ENCODE data around the gene TTC39C. TPM values are rescaled to one million over a fixed set of nuclear protein-coding genes. Genes with fewer than 3 reads are reported as not detected.

Gene TTC39C
- total and polyA plus RNA-seq, 2 experiments from 2014 or later = 69.4 to 136 TPM

- Histone ChIP-seq H3K4me1 (ENCODE audit: insufficient read depth) (peaks cover 3% of the 10 kb centered on the region; the same call in 1 of the 2 replicates), H3K9me2 (ENCODE audit: insufficient read depth) (no peaks in the 10 kb centered on the region), H3K4me3 (no peak overlapping the region), H3K27me3 (ENCODE audit: insufficient read depth) (no peaks in the 10 kb centered on the region), H2AFZ (no peak overlapping the region), H3K27ac (ENCODE audit: low read depth) (no peak overlapping the region), H4K20me1 (replicated peaks; ENCODE audit: insufficient read depth) (no peaks in the 10 kb centered on the region), H3F3A (replicated peaks; ENCODE audit: low read depth) (no peaks in the 10 kb centered on the region), H3K79me2 (replicated peaks; ENCODE audit: insufficient read depth) (no peaks in the 10 kb centered on the region), H3K4me2 (no peak overlapping the region), H3K36me3 (ENCODE audit: insufficient read depth) (no peaks in the 10 kb centered on the region; the same call in 1 of the 2 replicates)
- H3K36me3 Mint-ChIP-seq (ENCODE audit: low read depth) = peaks cover 15% of the 10 kb centered on the region; the same call in 2 of the 3 replicates
- DNase-seq (ENCODE audit: low spot score) = no peak
- no peaks in the 10 kb centered on the region for H3K27me3 Mint-ChIP-seq (ENCODE audit: insufficient read depth, low read depth, poor library complexity)
- H3K4me3 Mint-ChIP-seq = no peak overlapping the region
- no peak for TF ChIP-seq JUNB (IDR thresholded peaks at IDR 0.05; ENCODE audit: unreplicated experiment)
- TF ChIP-seq STAT1 (IDR thresholded peaks at IDR 0.05; ENCODE audit: unreplicated experiment) = no peak
- TF ChIP-seq EZH2phosphoT487 (IDR thresholded peaks at IDR 0.05; ENCODE audit: unreplicated experiment) = no peak
- TF ChIP-seq EZH2 (IDR thresholded peaks at IDR 0.05; ENCODE audit: low read depth, unreplicated experiment) = no peak
- no peak for TF ChIP-seq ETS1 (IDR thresholded peaks at IDR 0.05)
- TF ChIP-seq POLR2AphosphoS5 (IDR thresholded peaks at IDR 0.05; ENCODE audit: low read depth) = no peak
- no peak for TF ChIP-seq ZNF114 (CRISPR knock-in tag; IDR thresholded peaks at IDR 0.05)
- TF ChIP-seq, protein P1, sequence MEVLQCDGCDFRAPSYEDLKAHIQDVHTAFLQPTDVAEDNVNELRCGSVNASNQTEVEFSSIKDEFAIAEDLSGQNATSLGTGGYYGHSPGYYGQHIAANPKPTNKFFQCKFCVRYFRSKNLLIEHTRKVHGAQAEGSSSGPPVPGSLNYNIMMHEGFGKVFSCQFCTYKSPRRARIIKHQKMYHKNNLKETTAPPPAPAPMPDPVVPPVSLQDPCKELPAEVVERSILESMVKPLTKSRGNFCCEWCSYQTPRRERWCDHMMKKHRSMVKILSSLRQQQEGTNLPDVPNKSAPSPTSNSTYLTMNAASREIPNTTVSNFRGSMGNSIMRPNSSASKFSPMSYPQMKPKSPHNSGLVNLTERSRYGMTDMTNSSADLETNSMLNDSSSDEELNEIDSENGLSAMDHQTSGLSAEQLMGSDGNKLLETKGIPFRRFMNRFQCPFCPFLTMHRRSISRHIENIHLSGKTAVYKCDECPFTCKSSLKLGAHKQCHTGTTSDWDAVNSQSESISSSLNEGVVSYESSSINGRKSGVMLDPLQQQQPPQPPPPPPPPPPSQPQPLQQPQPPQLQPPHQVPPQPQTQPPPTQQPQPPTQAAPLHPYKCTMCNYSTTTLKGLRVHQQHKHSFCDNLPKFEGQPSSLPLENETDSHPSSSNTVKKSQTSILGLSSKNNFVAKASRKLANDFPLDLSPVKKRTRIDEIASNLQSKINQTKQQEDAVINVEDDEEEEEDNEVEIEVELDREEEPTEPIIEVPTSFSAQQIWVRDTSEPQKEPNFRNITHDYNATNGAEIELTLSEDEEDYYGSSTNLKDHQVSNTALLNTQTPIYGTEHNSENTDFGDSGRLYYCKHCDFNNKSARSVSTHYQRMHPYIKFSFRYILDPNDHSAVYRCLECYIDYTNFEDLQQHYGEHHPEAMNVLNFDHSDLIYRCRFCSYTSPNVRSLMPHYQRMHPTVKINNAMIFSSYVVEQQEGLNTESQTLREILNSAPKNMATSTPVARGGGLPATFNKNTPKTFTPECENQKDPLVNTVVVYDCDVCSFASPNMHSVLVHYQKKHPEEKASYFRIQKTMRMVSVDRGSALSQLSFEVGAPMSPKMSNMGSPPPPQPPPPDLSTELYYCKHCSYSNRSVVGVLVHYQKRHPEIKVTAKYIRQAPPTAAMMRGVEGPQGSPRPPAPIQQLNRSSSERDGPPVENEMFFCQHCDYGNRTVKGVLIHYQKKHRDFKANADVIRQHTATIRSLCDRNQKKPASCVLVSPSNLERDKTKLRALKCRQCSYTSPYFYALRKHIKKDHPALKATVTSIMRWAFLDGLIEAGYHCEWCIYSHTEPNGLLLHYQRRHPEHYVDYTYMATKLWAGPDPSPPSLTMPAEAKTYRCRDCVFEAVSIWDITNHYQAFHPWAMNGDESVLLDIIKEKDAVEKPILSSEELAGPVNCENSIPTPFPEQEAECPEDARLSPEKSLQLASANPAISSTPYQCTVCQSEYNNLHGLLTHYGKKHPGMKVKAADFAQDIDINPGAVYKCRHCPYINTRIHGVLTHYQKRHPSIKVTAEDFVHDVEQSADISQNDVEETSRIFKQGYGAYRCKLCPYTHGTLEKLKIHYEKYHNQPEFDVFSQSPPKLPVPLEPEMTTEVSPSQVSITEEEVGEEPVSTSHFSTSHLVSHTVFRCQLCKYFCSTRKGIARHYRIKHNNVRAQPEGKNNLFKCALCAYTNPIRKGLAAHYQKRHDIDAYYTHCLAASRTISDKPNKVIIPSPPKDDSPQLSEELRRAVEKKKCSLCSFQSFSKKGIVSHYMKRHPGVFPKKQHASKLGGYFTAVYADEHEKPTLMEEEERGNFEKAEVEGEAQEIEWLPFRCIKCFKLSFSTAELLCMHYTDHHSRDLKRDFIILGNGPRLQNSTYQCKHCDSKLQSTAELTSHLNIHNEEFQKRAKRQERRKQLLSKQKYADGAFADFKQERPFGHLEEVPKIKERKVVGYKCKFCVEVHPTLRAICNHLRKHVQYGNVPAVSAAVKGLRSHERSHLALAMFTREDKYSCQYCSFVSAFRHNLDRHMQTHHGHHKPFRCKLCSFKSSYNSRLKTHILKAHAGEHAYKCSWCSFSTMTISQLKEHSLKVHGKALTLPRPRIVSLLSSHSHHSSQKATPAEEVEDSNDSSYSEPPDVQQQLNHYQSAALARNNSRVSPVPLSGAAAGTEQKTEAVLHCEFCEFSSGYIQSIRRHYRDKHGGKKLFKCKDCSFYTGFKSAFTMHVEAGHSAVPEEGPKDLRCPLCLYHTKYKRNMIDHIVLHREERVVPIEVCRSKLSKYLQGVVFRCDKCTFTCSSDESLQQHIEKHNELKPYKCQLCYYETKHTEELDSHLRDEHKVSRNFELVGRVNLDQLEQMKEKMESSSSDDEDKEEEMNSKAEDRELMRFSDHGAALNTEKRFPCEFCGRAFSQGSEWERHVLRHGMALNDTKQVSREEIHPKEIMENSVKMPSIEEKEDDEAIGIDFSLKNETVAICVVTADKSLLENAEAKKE (CRISPR knock-in tag; IDR thresholded peaks at IDR 0.05) = no peak
- TF ChIP-seq ZNF331 (CRISPR knock-in tag; IDR thresholded peaks at IDR 0.05; ENCODE audit: low read depth) = no peak
- no peak for TF ChIP-seq CREB1 (CRISPR knock-in tag; IDR thresholded peaks at IDR 0.05; ENCODE audit: low read depth)
- TF ChIP-seq, protein P2, sequence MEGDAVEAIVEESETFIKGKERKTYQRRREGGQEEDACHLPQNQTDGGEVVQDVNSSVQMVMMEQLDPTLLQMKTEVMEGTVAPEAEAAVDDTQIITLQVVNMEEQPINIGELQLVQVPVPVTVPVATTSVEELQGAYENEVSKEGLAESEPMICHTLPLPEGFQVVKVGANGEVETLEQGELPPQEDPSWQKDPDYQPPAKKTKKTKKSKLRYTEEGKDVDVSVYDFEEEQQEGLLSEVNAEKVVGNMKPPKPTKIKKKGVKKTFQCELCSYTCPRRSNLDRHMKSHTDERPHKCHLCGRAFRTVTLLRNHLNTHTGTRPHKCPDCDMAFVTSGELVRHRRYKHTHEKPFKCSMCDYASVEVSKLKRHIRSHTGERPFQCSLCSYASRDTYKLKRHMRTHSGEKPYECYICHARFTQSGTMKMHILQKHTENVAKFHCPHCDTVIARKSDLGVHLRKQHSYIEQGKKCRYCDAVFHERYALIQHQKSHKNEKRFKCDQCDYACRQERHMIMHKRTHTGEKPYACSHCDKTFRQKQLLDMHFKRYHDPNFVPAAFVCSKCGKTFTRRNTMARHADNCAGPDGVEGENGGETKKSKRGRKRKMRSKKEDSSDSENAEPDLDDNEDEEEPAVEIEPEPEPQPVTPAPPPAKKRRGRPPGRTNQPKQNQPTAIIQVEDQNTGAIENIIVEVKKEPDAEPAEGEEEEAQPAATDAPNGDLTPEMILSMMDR (conservative IDR thresholded peaks at IDR 0.05; ENCODE audit: low read depth in 2 of 2) = no peak
- no peak overlapping the region for H3K27ac Mint-ChIP-seq
- H3K4me1 Mint-ChIP-seq = peaks cover 18% of the 10 kb centered on the region
- ATAC-seq = no peak
- no peaks in the 10 kb centered on the region for H3K9me3 Mint-ChIP-seq
Measured at GRCh38 chr18:24180048-24180447, 165.5 kb downstream of the TTC39C start.

All from GM23338 (cell line).